AG04450 (cell line): ENCODE results near the gene LRRFIP2. TPM values are rescaled to one million over a fixed set of nuclear protein-coding genes. Genes with fewer than 3 reads are reported as not detected.

Source experiments
- CTCF ChIA-PET: fragments of 300-600, 350-600 bp; formaldehyde crosslinking; extraction: SDS; loops from one replicate; lab custom pipeline; 2022; ENCODE audit warnings: antibody characterized with exemption, inconsistent platforms; lab: Charles Lee
- POLR2A ChIA-PET: fragments of 350-600 bp; formaldehyde crosslinking; extraction: SDS; loops from one replicate; lab custom pipeline; 2021; ENCODE audit warnings: antibody characterized with exemption, inconsistent platforms; lab: Yijun Ruan, JAX
- DNase-seq: peaks from one replicate; pipeline ENCODE4 v3.0.0-alpha.2; 2011; ENCODE audit warnings: low read depth, low spot score
- H3K27ac ChIP-seq: one replicate; pipeline ENCODE4 v1.5.1; 2012; ENCODE audit warnings: low read depth, low read length, control low read depth
- H3K27me3 ChIP-seq: one replicate; pipeline ENCODE4 v1.6.0; 2012; ENCODE audit warnings: low read length; ENCODE audit not compliant: control insufficient read depth, insufficient read depth
- H3K4me3 ChIP-seq: 2 replicates; pipeline ENCODE4 v1.5.1; 2011; ENCODE audit warnings: mild to moderate bottlenecking, low read depth, low read length, control low read depth
- H3K9me3 ChIP-seq: 2 replicates; pipeline ENCODE4 v1.5.1; 2012; ENCODE audit warnings: low read length; ENCODE audit not compliant: control insufficient read depth, insufficient read depth
- CTCF ChIP-seq: IDR thresholded peaks from 2 replicates; pipeline ENCODE4 v1.5.1; 2011; ENCODE audit warnings: low read depth, low read length, control low read depth, inconsistent platforms
- polyA plus RNA-seq: library from polyadenylated mRNA; depleted of rRNA; stranded (reverse); fragments of >200 nt; gene quantifications from 2 replicates; pipeline ENCODE4 v1.2.3, GENCODE V29; 2011

The LRRFIP2 gene
- polyA plus RNA-seq, 1 experiment = 52.7 TPM

- Histone ChIP-seq H3K27ac (no peak overlapping the region), H3K27me3 (no peaks in the 10 kb centered on the region), H3K4me3 (no peak overlapping the region), H3K9me3 (no peaks in the 10 kb centered on the region)
- POLR2A ChIA-PET = no interaction called here
- DNase-seq = no peak
- no peak for TF ChIP-seq CTCF
- CTCF ChIA-PET = interaction anchor here (0.6 kb wide), 1 partner anchor 411 kb away, joined by 4 read pairs; no protein-coding TSS in a partner anchor
These were observed 32.7 kb downstream of the LRRFIP2 start for GRCh38 chr3:37141676-37142075.

- ChIA-PET CTCF (interaction anchor here (0.6 kb wide), 1 partner anchor 410 kb away, joined by 4 read pairs; no protein-coding TSS in a partner anchor), POLR2A (no interaction called here)
- no peak for DNase-seq
- Histone ChIP-seq H3K27ac (no peak overlapping the region), H3K27me3 (no peaks in the 10 kb centered on the region), H3K4me3 (no peak overlapping the region), H3K9me3 (no peaks in the 10 kb centered on the region)
- no peak for TF ChIP-seq CTCF
These were observed 33.4 kb downstream of the LRRFIP2 start for GRCh38 chr3:37140899-37141541.

- no peak for TF ChIP-seq CTCF
- DNase-seq = no peak
- CTCF ChIA-PET = no interaction called here
- no peaks in the 10 kb centered on the region for H3K9me3 ChIP-seq
- H3K27ac ChIP-seq = no peak overlapping the region
- H3K27me3 ChIP-seq = no peaks in the 10 kb centered on the region
- H3K4me3 ChIP-seq = no peak overlapping the region
- POLR2A ChIA-PET = interaction anchor here (0.9 kb wide), 1 partner anchor 35 kb away, joined by 3 read pairs; no protein-coding TSS in a partner anchor
These were observed 34.8 kb downstream of the LRRFIP2 start for GRCh38 chr3:37139567-37140052.

- CTCF ChIA-PET = no interaction called here
- no peak for DNase-seq
- no peak for TF ChIP-seq CTCF
These were observed 35.6 kb downstream of the LRRFIP2 start for GRCh38 chr3:37138816-37139215.

GRCh38 chr3:37137516-37137915 lies 36.9 kb downstream of the LRRFIP2 start:
- ChIA-PET POLR2A (no interaction called here), CTCF (no interaction called here)
- Histone ChIP-seq H3K9me3 (no peaks in the 10 kb centered on the region), H3K4me3 (no peak overlapping the region), H3K27ac (no peak overlapping the region), H3K27me3 (no peaks in the 10 kb centered on the region)
- TF ChIP-seq CTCF = no peak
- no peak for DNase-seq

More at GRCh38 chr3:37138816-37139215, 35.6 kb downstream of the LRRFIP2 start:
- H3K27ac ChIP-seq = no peak overlapping the region
- no peaks in the 10 kb centered on the region for H3K27me3 ChIP-seq
- H3K9me3 ChIP-seq = no peaks in the 10 kb centered on the region
- H3K4me3 ChIP-seq = no peak overlapping the region
- POLR2A ChIA-PET = no interaction called here
